Endothelial cell of umbilical vein (primary cell): ENCODE data around the gene ELOVL2. TPM values are rescaled to one million over a fixed set of nuclear protein-coding genes. Genes with fewer than 3 reads are reported as not detected.

ENCODE experiments used
- BruUV-seq: library from RNA; stranded (reverse); fragments of 400-500 nt; replicated peaks from 2 replicates; lab custom pipeline; 2021; lab: Mats Ljungman, UMichigan
- CTCF ChIA-PET: fragments of 300-600, 350-600 bp; sonication (Branson Sonifier 250); formaldehyde crosslinking; loops from one replicate; lab custom pipeline; 2021; ENCODE audit warnings: antibody characterized with exemption, inconsistent platforms; lab: Charles Lee
- POLR2A ChIA-PET: fragments of 300-600, 350-600 bp; sonication (Branson Sonifier 250); formaldehyde crosslinking; loops from one replicate; lab custom pipeline; 2021; ENCODE audit warnings: antibody characterized with exemption, inconsistent platforms; lab: Charles Lee
- DNase-seq: peaks from one replicate; pipeline ENCODE4 v3.0.0-alpha.2; 2011; ENCODE audit warnings: low read depth, low spot score
- FAIRE-seq: peaks from 2 replicates; lab custom pipeline; 2011; peaks lifted over from hg19 to GRCh38; lab: Jason Lieb, UNC
- H2AFZ ChIP-seq: 2 replicates; pipeline ENCODE4 v1.6.0; 2012; ENCODE audit warnings: low read depth, low read length, control low read depth, inconsistent platforms
- H3K27ac ChIP-seq: 2 replicates; pipeline ENCODE4 v1.5.1; 2011; ENCODE audit warnings: low read depth, mild to moderate bottlenecking, control low read depth, low read length, moderate library complexity; ENCODE audit not compliant: insufficient read depth
- H3K27me3 ChIP-seq, 2 experiments: 2 replicates each; pipeline versions ENCODE4 v1.6.0 to v1.6.1; 2011; ENCODE audit warnings: low read length in 2 of 2, mixed read lengths in 1 of 2; ENCODE audit not compliant: control insufficient read depth in 2 of 2, insufficient read depth in 2 of 2
- H3K36me3 ChIP-seq, 2 experiments: 2 replicates in 1 of 2; 3 replicates in 1 of 2; pipeline ENCODE4 v1.5.1; 2011; ENCODE audit warnings: low read length in 2 of 2, mild to moderate bottlenecking in 1 of 2, moderate library complexity in 1 of 2; ENCODE audit not compliant: control insufficient read depth in 2 of 2, insufficient read depth in 2 of 2; ENCODE audit errors: extremely low read depth in 1 of 2
- H3K4me1 ChIP-seq: 3 replicates; pipeline ENCODE4 v1.5.1; 2011; ENCODE audit warnings: mild to moderate bottlenecking, low read length; ENCODE audit not compliant: control insufficient read depth, insufficient read depth; ENCODE audit errors: extremely low read depth
- H3K4me2 ChIP-seq: 2 replicates; pipeline ENCODE4 v1.6.1; 2011; ENCODE audit warnings: low read length, control low read depth, mixed read lengths; ENCODE audit not compliant: insufficient read depth
- H3K4me3 ChIP-seq, 3 experiments: fragments of 200-600 bp in 1 of 3; sonication (generic), shearing (Covaris generic) in 1 of 3; replicated peaks in 1 of 3; 2 replicates each; pipeline ENCODE4 v1.5.1; 2011 to 2016; ENCODE audit warnings: control low read depth in 3 of 3, low read length in 3 of 3, mild to moderate bottlenecking in 2 of 3, inconsistent platforms in 1 of 3, low read depth in 1 of 3, moderate library complexity in 1 of 3; ENCODE audit not compliant: insufficient read depth in 1 of 3
- H3K79me2 ChIP-seq: 2 replicates; pipeline ENCODE4 v1.6.0; 2012; ENCODE audit warnings: low read length, inconsistent platforms; ENCODE audit not compliant: control insufficient read depth, insufficient read depth
- H3K9ac ChIP-seq: replicated peaks from 2 replicates; pipeline ENCODE3; 2011; ENCODE audit warnings: low read length, control low read depth; ENCODE audit not compliant: insufficient read depth; ENCODE audit errors: extremely low read depth
- H3K9me1 ChIP-seq: replicated peaks from 3 replicates; pipeline ENCODE4 v1.6.0; 2011; ENCODE audit warnings: mild to moderate bottlenecking, low read length; ENCODE audit not compliant: control insufficient read depth, insufficient read depth; ENCODE audit errors: extremely low read depth
- H3K9me3 ChIP-seq: replicated peaks from 2 replicates; pipeline ENCODE4 v1.5.1; 2012; ENCODE audit warnings: low read length, inconsistent platforms; ENCODE audit not compliant: control insufficient read depth, insufficient read depth
- H4K20me1 ChIP-seq: replicated peaks from 2 replicates; pipeline ENCODE3; 2011; ENCODE audit warnings: mild to moderate bottlenecking, low read length; ENCODE audit not compliant: control insufficient read depth, insufficient read depth; ENCODE audit errors: extremely low read depth
- CTCF ChIP-seq, 2 donors: IDR thresholded peaks; 1 replicate in 1 of 2; 2 replicates in 1 of 2; pipeline ENCODE4 v1.5.1; 2011; ENCODE audit warnings: low read length in 2 of 2, mild to moderate bottlenecking in 2 of 2, moderate library complexity in 2 of 2, control low read depth in 1 of 2, inconsistent platforms in 1 of 2, low read depth in 1 of 2; ENCODE audit not compliant: insufficient read depth in 1 of 2; ENCODE audit errors: extremely low read depth in 1 of 2
- EZH2 ChIP-seq: IDR thresholded peaks from 2 replicates; pipeline ENCODE4 v1.6.1; 2012; ENCODE audit warnings: borderline replicate concordance, low read depth, mild to moderate bottlenecking, moderate library complexity, low read length, inconsistent platforms; ENCODE audit not compliant: severe bottlenecking
- FOS ChIP-seq: IDR thresholded peaks from 2 replicates; pipeline ENCODE4 v1.6.1; 2011; ENCODE audit warnings: mild to moderate bottlenecking, low read length, moderate library complexity, borderline replicate concordance; ENCODE audit not compliant: insufficient read depth
- GATA2 ChIP-seq: IDR thresholded peaks from 2 replicates; pipeline ENCODE4 v1.7.0; 2011; ENCODE audit warnings: low read depth, mild to moderate bottlenecking, moderate library complexity, mixed read lengths, low read length; ENCODE audit not compliant: insufficient read length, insufficient read depth
- JUN ChIP-seq: IDR thresholded peaks from 2 replicates; pipeline ENCODE4 v1.6.1; 2011; ENCODE audit warnings: borderline replicate concordance, low read depth; ENCODE audit not compliant: insufficient read length, insufficient read depth
- MAX ChIP-seq: IDR thresholded peaks from 2 replicates; pipeline ENCODE4 v1.6.1; 2011; ENCODE audit not compliant: insufficient read depth, insufficient read length
- MYC ChIP-seq: IDR thresholded peaks from one replicate; pipeline ENCODE4 v1.6.1; 2011; ENCODE audit warnings: mild to moderate bottlenecking, low read depth, low read length
- POLR2A ChIP-seq: IDR thresholded peaks from 2 replicates; pipeline ENCODE4 v1.6.1; 2012; ENCODE audit warnings: low read depth, mild to moderate bottlenecking, control low read depth, low read length
- POLR2AphosphoS5 ChIP-seq: IDR thresholded peaks from 2 replicates; pipeline ENCODE4 v1.6.1; 2012; ENCODE audit warnings: low read depth, mild to moderate bottlenecking, control low read depth, low read length, moderate library complexity; ENCODE audit not compliant: insufficient read depth
- dilution Hi-C: fragments of 300-500 bp; cut with MboI; formaldehyde crosslinking; loops from one replicate; pipeline ENCODE4 v1.15.0; 2019; ENCODE audit warnings: low sequenced_read_pairs; ENCODE audit not compliant: extremely low pct_ligation_motif_present
- intact Hi-C: fragments of 100-400 bp; cut with micrococcal nuclease; formaldehyde crosslinking; loops from one replicate; pipeline ENCODE4 v1.10.0; 2022
- polyA plus RNA-seq, 4 experiments: library from polyadenylated mRNA; depleted of rRNA in 3 of 4; stranded (reverse) in 3 of 4; unstranded in 1 of 4; fragments of >200 nt; gene quantifications; 2 replicates each; pipeline versions ENCODE4 v1.2.1 to v1.2.3, GENCODE V29; 2011 to 2012; ENCODE audit warnings: missing spikeins in 1 of 4
- total RNA-seq: library from RNA; stranded (reverse); gene quantifications from 2 replicates; pipeline ENCODE4 v1.2.3, GENCODE V29; 2021

ELOVL2 gene
- total and polyA plus RNA-seq, 2 donors (not counting 3 experiments of a cell fraction or from before 2014, with no cell fraction given) = not detected

- no peak overlapping the region for H3K9ac ChIP-seq
- H3K4me2 ChIP-seq = no peak overlapping the region
- H3K27ac ChIP-seq = no peak overlapping the region
- ChIA-PET POLR2A (no interaction called here), CTCF (interaction anchor here (0.9 to 2.3 kb wide), 4 partner anchors 10 to 105 kb away, joined by 3 to 18 read pairs (median 4); no protein-coding TSS in a partner anchor)
- FAIRE-seq (no peak), DNase-seq (no peak)
- no TSS peak for BruUV-seq
- H3K79me2 ChIP-seq = no peaks in the 10 kb centered on the region
- no peak overlapping the region for H3K4me3 ChIP-seq
- H3K4me1 ChIP-seq = no peaks in the 10 kb centered on the region
- no peak overlapping the region for H2AFZ ChIP-seq
- intact Hi-C loops = no loop called here
- H4K20me1 ChIP-seq = no peaks in the 10 kb centered on the region
- H3K27me3 ChIP-seq = no peaks in the 10 kb centered on the region
- dilution Hi-C loops = no loop called here
- H3K9me3 ChIP-seq = no peaks in the 10 kb centered on the region
- no peaks in the 10 kb centered on the region for H3K9me1 ChIP-seq
- no peaks in the 10 kb centered on the region for H3K36me3 ChIP-seq
- TF ChIP-seq GATA2 (no peak), MAX (no peak), POLR2A (no peak), POLR2AphosphoS5 (no peak), CTCF (IDR thresholded peaks at IDR 0.05; ENCODE audit: extremely low read depth in 1 of 2, insufficient read depth in 1 of 2, low read depth in 1 of 2, low read length in 2 of 2) (no peak), MYC (no peak), FOS (no peak), EZH2 (no peak), JUN (no peak)
Measured at GRCh38 chr6:11056871-11057270, 12.8 kb upstream of the ELOVL2 start.
